Measurements from ENCODE around the gene CHTOP. TPM values are rescaled to one million over a fixed set of nuclear protein-coding genes. Genes with fewer than 3 reads are reported as not detected.

Gene CHTOP
- total and polyA plus RNA-seq, 2 experiments from 2014 or later = 26.9 to 42.2 TPM

- Histone ChIP-seq H4K20me1 (ENCODE audit: insufficient read depth) (no peaks in the 10 kb centered on the region), H3K79me2 (ENCODE audit: insufficient read depth) (peaks cover 23% of the 10 kb centered on the region), H3K9me3 (ENCODE audit: low read depth) (no peaks in the 10 kb centered on the region), H3K27ac (0 out of 2 replicates have a peak within 1 kb of the TSS, but pooled peaks have one; percentile 46), H3K27me3 (replicated peaks; ENCODE audit: insufficient read depth) (no peaks in the 10 kb centered on the region), H3K9me2 (ENCODE audit: insufficient read depth) (no peaks in the 10 kb centered on the region), H2AFZ (no peak within 1 kb of the TSS), H3K36me3 (ENCODE audit: low read depth) (peaks cover 18% of the 10 kb centered on the region), H3K4me2 (ENCODE audit: unreplicated experiment) (no peak within 1 kb of the TSS), H3K9ac (peak within 1 kb of the TSS; percentile 39; the same call in 1 of the 2 replicates), H3K4me3 (no peak within 1 kb of the TSS), H3F3A (ENCODE audit: insufficient read depth) (peaks cover 50% of the 10 kb centered on the region), H3K4me1 (ENCODE audit: insufficient read depth) (peaks cover 20% of the 10 kb centered on the region)
- peak; percentile 24 for DNase-seq
- WGBS, 2 experiments (ENCODE audit: low coverage in 1 of 2, low lambda C conversion rate in 2 of 2, missing lambda C conversion rate in 2 of 2) = 59 to 62% methylated on average over 10 of the region's 10 CpGs
- in situ Hi-C loops (cut with MboI) = no loop called here
- no peak for TF ChIP-seq EZH2phosphoT487 (IDR thresholded peaks at IDR 0.05; ENCODE audit: insufficient read depth, low read depth)
- TF ChIP-seq EZH2 (IDR thresholded peaks at IDR 0.05; ENCODE audit: insufficient read depth, poor library complexity, severe bottlenecking) = no peak
Observed at GRCh38 chr1:153616144-153616916, 17.5 kb upstream of the CHTOP start, which contains the start of gene S100A14. TSS of gene S100A14 (minus strand) at chr1:153616325. CDS start at chr1:153615858, 467 bp downstream.

- Histone ChIP-seq H3K79me2 (ENCODE audit: insufficient read depth) (peaks cover 21% of the 10 kb centered on the region), H4K20me1 (ENCODE audit: insufficient read depth) (no peaks in the 10 kb centered on the region), H3K4me1 (ENCODE audit: insufficient read depth) (peaks cover 20% of the 10 kb centered on the region), H3K4me3 (no peak overlapping the region), H3K9ac (peak overlapping the region; percentile 39; the same call in 1 of the 2 replicates), H3K36me3 (ENCODE audit: low read depth) (peaks cover 18% of the 10 kb centered on the region), H2AFZ (no peak overlapping the region), H3K9me3 (ENCODE audit: low read depth) (no peaks in the 10 kb centered on the region), H3K27ac (0 out of 2 replicates have a peak overlapping the region, but pooled peaks have one; percentile 46), H3K9me2 (ENCODE audit: insufficient read depth) (no peaks in the 10 kb centered on the region), H3K27me3 (replicated peaks; ENCODE audit: insufficient read depth) (no peaks in the 10 kb centered on the region), H3K4me2 (ENCODE audit: unreplicated experiment) (no peak overlapping the region), H3F3A (ENCODE audit: insufficient read depth) (peaks cover 44% of the 10 kb centered on the region)
- WGBS, 2 experiments (ENCODE audit: low coverage in 1 of 2, low lambda C conversion rate in 2 of 2, missing lambda C conversion rate in 2 of 2) = 51 to 53% methylated on average over 4 to 5 of the region's 5 CpGs
- no peak for TF ChIP-seq EZH2phosphoT487 (IDR thresholded peaks at IDR 0.05; ENCODE audit: insufficient read depth, low read depth)
- TF ChIP-seq EZH2 (IDR thresholded peaks at IDR 0.05; ENCODE audit: insufficient read depth, poor library complexity, severe bottlenecking) = no peak
- in situ Hi-C loops (cut with MboI) = no loop called here
- peak; percentile 40 for DNase-seq
Observed at GRCh38 chr1:153616917-153617311, 17.0 kb upstream of the CHTOP start.

GRCh38 chr1:153617663-153618062 is 16.2 kb upstream of the CHTOP start:
- Histone ChIP-seq H3F3A (ENCODE audit: insufficient read depth) (peaks cover 44% of the 10 kb centered on the region), H3K4me1 (ENCODE audit: insufficient read depth) (peaks cover 20% of the 10 kb centered on the region), H2AFZ (no peak overlapping the region), H3K79me2 (ENCODE audit: insufficient read depth) (peaks cover 21% of the 10 kb centered on the region), H3K9me2 (ENCODE audit: insufficient read depth) (no peaks in the 10 kb centered on the region), H3K36me3 (ENCODE audit: low read depth) (peaks cover 21% of the 10 kb centered on the region), H3K4me3 (no peak overlapping the region), H3K4me2 (ENCODE audit: unreplicated experiment) (no peak overlapping the region), H4K20me1 (ENCODE audit: insufficient read depth) (no peaks in the 10 kb centered on the region), H3K27ac (peak overlapping the region; percentile 46), H3K9me3 (ENCODE audit: low read depth) (no peaks in the 10 kb centered on the region), H3K9ac (peak overlapping the region; percentile 39; the same call in 1 of the 2 replicates), H3K27me3 (replicated peaks; ENCODE audit: insufficient read depth) (no peaks in the 10 kb centered on the region)
- in situ Hi-C loops (cut with MboI) = no loop called here
- no peak for TF ChIP-seq EZH2phosphoT487 (IDR thresholded peaks at IDR 0.05; ENCODE audit: insufficient read depth, low read depth)
- no peak for TF ChIP-seq EZH2 (IDR thresholded peaks at IDR 0.05; ENCODE audit: insufficient read depth, poor library complexity, severe bottlenecking)
- 40 to 45% methylated on average over 6 of the region's 6 CpGs for WGBS, 2 experiments (ENCODE audit: low coverage in 1 of 2, low lambda C conversion rate in 2 of 2, missing lambda C conversion rate in 2 of 2)
- DNase-seq = peak; percentile 81

GRCh38 chr1:153619171-153619570 is 14.7 kb upstream of the CHTOP start:
- TF ChIP-seq EZH2phosphoT487 (IDR thresholded peaks at IDR 0.05; ENCODE audit: insufficient read depth, low read depth) (no peak), EZH2 (IDR thresholded peaks at IDR 0.05; ENCODE audit: insufficient read depth, poor library complexity, severe bottlenecking) (no peak)
- Histone ChIP-seq H3K4me2 (ENCODE audit: unreplicated experiment) (no peak overlapping the region), H3K27me3 (replicated peaks; ENCODE audit: insufficient read depth) (no peaks in the 10 kb centered on the region), H3F3A (ENCODE audit: insufficient read depth) (peaks cover 52% of the 10 kb centered on the region), H4K20me1 (ENCODE audit: insufficient read depth) (no peaks in the 10 kb centered on the region), H2AFZ (no peak overlapping the region), H3K4me3 (no peak overlapping the region), H3K79me2 (ENCODE audit: insufficient read depth) (peaks cover 26% of the 10 kb centered on the region), H3K36me3 (ENCODE audit: low read depth) (peaks cover 25% of the 10 kb centered on the region), H3K9me2 (ENCODE audit: insufficient read depth) (no peaks in the 10 kb centered on the region), H3K27ac (no peak overlapping the region), H3K9me3 (ENCODE audit: low read depth) (no peaks in the 10 kb centered on the region), H3K4me1 (ENCODE audit: insufficient read depth) (peaks cover 17% of the 10 kb centered on the region), H3K9ac (no peak overlapping the region)
- no peak for DNase-seq
- in situ Hi-C loops (cut with MboI) = no loop called here
- WGBS, 2 experiments (ENCODE audit: low coverage in 1 of 2, low lambda C conversion rate in 2 of 2, missing lambda C conversion rate in 2 of 2) = 93 to 96% methylated on average over 6 of the region's 6 CpGs

Measured in GM23248 (cell line).